DMS114 treated with DMSO at 0.1 percent for 48 hours (cell line): ENCODE measurements around the gene PROSER3.
A peak's percentile ranks its signal among the peaks of the same experiment; 100 is the strongest.

ENCODE experiments used
- DNase-seq: peaks from one replicate; lab custom pipeline; 2025; ENCODE audit not compliant: unreplicated experiment; lab: John Stamatoyannopoulos, UW

Gene PROSER3

DNA sequence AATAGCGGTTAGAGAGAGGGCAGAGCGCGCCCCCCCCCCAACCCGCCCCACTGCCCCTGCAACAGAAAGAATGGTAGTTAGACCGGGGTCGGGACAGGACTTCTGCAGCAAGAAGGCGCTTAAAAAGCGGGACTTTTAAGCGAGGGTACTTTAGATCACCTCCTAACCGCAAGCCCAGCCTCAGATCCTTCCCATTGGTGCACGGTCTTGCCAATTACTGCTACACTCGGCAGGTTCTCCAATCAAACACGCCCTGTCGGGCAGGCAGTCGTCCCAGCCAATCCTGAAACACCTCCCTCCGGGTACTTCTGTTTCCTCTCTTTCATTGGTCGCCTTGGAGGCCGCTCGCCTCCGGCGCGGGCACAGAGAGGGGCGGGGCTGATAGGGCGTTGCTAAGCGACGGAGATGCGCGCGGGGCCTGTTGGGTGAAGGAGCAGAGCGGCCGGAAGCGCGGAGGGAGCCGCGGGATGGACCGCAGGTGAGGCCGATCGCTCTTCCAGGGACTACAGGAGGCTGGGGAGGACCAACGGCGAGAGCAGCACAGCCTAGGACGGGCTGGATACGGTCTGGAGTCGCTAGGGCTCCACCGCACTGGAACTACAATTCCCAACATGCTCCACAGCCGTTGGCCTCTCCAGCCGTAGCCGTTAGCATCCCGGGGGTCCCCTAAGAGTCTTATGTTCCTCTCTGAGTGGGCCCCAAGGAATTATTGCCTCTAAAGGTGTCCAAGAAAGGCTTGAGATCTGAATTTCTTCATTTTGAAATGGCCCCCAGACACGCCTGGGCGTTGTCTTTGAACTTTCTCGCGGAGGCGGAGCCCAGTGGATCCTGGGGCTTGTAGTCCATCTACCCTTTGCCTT, at the start of gene PROSER3:
Gene PROSER3, plus strand, starts transcription at position 428 of the 860 bp plus-strand sequence. Its CDS starts 40 bp downstream, at position 468.
- DNase-seq = peak; percentile 99

DNA sequence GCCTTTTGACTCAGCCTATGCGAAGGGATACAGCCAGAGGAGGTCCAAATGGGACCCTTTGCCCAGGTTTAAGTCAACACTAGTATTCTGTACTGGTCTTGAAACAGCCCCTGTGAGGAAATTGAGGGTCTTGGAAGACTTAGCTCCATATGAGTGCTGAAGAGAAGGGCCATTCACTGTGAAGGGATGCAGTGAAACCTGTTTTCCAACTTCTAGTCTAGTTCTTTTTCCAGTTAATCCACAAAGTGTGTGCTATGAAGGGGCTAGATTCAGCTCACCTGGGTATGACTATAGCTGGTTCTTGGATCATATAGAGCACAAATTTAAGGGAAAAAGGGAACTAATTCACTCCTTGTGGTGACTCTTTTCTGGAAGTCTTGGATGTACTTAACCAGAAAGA, 49.6 kb upstream of the PROSER3 start:
- no peak for DNase-seq

DNA sequence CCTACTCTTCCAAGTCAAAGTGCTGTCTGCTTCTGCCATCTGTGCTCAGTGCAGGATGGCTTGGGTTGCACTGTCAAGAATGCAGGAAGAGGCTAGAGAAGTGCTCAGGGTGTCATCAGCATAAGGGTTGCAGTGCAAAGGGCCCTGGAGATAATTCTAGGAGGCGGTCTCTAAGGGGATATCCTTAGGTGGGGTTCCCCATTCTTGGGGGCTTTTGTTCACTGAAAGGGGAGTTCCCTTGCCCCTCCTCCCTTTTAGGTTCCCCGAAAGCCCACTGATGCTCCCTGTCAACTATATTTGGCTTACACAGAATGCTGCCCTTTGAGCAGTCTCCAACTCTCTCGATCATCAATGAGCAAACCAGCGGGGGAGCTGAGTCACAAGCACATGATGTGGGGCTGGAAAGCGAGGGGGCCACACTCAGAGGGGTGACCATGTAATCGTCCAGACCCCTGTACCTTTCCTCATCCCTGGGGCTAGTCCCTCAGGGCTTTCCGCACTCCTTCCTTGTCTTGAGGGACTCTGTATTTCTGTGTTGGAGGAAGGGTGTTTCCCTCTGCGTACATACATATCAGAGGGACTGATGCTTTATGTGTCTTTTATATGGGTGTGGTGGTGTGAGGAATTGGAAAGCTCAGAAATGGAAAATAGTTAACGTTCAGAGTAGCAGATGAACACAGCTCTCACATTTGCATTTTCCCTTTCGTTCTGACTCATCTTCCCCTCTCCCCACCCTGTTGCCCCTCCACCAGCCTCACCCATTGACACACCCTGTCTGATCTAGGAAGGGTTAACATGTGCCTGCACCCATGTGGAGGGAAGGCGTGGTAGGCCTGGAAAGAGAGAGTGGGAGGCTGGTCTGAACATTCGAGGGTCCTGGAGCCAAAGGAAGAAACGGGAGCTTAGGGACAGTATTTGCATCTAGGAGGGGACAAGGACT, 46.9 kb upstream of the PROSER3 start:
- no peak for DNase-seq

DNA sequence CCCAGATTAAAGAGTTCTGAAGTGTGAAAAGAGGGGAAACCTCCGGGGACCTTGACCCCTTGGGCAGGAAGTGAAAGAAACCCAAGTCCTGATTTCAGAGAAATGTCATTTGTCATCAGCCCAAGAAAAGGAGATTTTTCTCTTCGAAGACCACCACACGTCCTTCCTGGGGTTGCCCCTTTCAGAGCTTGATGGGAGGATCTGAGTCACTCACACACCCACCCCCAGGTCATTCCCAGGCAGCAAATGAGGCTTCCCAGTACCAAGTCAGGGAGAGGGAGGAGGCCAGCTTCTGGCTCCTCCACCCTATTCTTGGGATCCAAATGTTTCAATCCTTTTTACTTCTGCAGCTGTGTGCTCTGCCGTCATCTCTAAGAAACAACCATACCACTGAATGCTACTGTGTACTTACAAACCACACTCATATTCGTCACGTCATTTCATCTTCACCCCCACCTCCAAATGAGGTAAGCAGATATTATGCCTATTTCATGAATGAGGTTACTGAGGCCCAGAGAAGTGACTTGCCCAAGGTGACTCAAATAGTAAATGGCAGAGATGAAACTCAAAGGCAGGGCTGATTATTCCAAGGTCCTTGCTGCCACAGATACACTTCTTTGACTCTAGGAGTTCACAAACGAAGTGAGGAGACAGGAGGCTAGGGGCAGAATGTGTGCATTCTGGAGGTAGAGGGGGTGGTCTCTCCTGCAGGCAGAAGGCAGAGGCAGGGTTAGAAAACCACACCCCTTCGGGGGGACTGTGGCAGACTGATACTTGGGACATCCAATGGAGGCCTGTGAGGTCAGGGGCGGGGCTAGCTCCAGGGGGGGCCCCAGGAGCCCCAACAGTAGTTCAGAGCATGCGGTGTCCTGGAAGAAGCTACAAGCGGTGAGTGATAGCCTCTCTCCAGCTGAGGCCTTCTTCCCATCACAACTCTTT, 45.1 kb upstream of the PROSER3 start:
- DNase-seq = no peak

DNA sequence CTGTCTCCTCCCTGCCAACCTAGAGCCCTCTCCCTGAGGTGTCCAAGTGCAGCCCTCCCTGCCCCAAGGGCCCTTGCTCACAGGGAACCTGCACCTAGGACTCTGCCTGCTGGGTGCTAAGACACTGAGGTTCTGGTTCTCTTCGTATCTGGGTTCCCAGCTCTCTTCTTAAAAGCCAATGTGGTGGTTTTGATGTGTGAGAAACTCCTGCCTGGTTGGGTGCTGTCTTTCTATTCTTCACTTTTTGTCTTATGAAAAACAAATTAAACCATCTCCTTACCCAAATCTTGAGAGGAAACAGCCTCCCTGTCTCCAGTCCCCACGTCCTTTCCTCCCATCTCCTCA, 44.5 kb upstream of the PROSER3 start:
- no peak for DNase-seq

DNA sequence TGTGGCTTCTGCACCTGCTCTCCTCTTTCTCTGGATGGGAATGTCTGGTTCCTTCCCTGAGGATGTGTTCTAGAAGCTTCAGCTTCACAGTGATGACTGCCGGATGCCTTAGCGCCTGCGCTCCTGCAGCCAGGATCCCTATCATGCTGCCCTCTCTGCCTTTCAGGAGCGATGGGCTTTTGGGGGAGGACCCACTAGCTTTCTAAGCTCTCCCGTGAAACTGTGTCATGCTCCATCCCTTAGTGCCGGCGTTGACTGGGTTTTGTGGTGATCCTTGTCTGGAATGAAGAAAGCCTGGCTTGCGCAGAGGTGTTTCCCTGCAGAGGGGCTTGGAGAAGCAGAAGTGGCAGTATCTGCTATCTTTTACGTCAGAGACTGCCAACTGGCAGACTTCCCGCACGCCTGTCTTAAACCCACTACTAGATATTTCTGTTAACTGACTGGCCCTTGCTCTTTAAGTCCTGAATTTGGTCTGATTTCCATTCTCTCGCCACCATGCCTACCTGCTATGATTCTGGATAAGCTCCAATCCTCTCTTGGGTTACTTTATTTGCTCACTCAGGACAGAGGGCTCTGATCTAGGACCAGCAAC, 44.0 kb upstream of the PROSER3 start:
- no peak for DNase-seq

DNA sequence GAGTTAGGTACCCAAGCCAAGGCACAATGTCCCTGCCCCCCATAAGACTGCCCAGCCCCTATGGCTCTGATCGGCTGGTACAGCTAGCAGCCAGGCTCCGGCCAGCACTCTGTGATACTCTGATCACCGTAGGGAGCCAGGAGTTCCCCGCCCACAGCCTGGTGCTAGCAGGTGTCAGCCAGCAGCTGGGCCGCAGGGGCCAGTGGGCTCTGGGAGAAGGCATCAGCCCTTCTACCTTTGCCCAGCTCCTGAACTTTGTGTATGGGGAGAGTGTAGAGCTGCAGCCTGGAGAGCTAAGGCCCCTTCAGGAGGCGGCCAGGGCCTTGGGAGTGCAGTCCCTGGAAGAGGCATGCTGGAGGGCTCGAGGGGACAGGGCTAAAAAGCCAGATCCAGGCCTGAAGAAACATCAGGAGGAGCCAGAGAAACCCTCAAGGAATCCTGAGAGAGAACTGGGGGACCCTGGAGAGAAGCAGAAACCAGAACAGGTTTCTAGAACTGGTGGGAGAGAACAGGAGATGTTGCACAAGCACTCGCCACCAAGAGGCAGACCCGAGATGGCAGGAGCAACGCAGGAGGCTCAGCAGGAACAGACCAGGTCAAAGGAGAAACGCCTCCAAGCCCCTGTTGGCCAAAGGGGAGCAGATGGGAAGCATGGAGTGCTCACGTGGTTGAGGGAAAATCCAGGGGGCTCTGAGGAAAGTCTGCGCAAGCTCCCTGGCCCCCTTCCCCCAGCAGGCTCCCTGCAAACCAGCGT, 43.2 kb upstream of the PROSER3 start:
- no peak for DNase-seq

DNA sequence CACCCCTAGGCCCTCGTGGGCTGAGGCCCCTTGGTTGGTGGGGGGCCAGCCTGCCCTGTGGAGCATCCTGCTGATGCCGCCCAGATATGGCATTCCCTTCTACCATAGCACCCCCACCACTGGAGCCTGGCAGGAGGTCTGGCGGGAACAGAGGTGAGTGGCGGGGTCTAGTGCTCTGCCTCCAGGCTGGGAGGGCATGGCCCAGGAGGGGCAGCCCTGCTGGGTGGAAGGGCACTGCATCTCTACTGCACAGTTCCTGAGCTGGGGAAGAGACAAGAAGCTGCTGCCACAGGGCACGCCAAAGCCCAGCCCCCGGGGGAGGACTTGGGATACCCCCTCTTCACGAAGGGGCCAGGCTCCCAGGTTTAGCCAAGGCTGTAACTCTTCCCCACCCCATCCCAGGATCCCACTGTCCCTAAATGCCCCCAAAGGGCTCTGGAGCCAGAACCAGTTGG, 42.6 kb upstream of the PROSER3 start:
- no peak for DNase-seq

DNA sequence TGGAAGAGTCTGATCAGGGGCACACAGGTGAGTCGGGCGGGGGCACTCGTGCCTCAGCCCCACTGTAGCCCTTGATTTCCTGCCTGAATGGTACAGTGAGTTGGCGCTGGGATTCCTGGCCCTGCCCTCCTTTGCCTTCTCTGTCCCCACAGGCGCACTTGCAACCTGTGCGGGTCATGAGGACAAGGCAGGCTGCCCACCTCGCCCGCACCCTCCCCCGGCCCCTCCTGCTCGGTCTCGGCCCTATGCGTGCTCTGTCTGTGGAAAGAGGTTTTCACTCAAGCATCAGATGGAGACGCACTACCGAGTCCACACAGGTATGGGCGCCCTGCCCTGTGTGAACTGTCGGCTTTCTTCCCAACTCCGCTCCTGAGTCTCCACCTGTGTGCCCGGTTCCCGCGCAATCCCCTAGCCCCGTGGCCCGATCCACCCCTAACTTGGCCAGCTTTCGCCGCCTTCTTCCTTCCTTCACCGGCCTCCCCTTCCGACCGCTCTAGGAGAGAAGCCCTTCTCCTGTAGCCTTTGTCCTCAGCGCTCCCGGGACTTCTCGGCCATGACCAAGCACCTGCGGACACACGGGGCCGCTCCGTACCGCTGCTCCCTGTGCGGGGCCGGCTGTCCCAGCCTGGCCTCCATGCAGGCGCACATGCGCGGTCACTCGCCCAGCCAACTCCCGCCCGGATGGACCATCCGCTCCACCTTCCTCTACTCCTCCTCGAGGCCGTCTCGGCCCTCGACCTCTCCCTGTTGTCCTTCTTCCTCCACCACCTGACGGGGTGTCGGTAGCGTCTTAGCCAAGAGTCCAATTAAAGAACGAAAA, 41.8 kb upstream of the PROSER3 start:
- DNase-seq = no peak

DNA sequence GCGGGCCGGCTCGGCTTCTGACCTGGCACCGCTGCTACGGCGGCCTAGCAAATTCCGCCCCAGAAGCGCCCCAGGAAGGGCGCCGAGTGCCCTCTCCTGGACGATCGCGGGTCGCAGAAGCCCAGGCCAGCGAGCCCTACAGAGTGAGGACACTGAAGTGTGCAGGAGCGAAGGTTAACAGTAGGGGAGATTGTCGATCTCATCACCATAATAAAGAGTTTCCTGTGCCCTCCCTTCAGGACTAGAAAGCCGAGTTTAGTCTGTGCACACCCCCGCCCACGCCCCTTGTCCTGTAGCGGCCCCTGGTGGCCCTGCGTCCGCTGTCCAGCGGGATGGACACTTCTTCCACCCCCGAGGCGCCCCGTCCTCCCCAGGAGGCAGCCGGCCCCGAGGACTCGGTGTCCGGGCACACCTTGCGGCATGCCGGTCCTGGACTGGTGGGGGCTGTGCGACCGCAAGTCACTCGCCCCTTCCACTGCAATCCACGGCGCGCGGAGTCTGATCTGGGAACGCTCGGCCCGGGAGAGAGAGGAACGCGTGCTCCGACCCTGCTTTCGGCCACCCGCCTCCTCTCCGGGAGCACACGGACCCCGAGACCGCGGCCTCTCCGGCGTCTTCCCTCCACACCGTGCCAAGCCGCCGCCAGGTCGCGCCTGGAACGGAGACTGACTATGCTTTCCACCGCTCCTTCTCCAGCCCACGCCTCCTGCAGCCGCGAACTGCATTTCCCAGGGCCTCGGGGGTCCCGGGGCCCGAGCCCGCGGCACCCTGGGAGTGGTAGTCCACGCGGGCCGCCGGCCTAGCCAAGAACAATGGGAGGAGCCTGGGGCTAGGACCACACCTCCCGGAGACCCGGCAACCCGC, 40.9 kb upstream of the PROSER3 start:
- peak; percentile 65 for DNase-seq

DNA sequence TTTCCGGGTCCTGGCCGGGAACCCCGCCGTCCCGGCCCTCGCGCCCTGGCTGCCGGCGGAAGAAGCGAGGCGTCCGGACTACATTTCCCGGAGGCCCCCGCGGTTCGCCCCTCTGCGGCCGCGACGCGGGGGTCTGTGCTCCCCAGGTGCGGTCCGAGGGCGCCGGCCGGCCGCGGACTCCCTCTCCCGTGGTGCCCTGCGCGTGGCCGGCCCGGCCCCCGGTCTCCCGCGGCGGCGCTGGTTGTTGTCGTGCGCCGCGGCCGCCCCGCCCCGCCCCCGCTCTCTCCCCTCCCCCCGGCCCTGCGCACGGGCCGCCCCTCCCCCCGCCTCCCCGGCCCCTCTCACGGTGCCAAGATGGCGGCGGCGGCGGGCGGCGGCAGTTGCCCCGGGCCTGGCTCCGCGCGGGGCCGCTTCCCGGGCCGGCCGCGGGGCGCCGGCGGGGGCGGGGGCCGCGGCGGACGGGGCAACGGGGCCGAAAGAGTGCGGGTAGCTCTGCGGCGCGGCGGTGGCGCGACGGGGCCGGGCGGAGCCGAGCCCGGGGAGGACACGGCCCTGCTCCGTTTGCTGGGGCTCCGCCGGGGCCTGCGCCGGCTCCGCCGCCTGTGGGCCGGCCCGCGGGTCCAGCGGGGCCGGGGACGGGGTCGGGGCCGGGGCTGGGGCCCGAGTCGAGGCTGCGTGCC, 40.2 kb upstream of the PROSER3 start, which contains the start of gene KMT2B:
Gene KMT2B, plus strand, starts transcription at position 339 of the 680 bp plus-strand sequence. Its CDS starts 16 bp downstream, at position 355.
- DNase-seq = peak; percentile 91

DNA sequence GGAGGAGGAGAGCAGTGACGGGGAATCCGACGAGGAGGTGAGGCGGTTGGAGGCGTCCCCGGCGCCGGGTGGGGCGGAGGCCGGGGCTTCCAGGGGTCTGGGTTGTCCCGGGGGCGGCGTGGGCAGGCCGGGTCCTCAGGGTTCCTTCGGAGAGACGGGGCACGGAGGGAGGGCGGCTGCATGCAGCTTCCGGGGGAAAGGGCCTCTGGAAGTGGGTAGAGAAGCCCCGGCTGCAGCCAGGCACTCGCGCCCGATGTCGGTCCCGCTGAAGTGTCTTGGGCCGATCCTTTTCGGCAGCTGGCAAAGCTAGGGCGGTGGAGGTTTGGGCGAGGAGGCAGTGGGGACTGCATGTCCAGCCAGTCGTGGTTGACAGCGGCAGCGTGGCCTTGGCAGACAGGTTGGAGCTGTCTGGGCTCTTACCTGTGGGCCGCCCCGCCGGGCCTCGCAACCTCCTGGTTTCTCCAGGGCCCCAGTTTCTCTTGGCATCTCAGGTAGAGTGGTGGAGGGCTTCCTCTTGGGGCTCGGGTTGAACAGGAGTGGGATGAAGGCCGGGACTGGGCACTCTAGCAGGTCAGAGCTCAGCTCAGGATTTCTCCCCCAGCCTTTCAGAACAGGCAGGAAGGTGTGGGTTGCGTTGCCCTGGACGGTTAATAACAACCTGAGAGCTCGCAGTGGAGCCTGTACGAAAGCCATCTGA, 39.5 kb upstream of the PROSER3 start:
- DNase-seq = no peak

DNA sequence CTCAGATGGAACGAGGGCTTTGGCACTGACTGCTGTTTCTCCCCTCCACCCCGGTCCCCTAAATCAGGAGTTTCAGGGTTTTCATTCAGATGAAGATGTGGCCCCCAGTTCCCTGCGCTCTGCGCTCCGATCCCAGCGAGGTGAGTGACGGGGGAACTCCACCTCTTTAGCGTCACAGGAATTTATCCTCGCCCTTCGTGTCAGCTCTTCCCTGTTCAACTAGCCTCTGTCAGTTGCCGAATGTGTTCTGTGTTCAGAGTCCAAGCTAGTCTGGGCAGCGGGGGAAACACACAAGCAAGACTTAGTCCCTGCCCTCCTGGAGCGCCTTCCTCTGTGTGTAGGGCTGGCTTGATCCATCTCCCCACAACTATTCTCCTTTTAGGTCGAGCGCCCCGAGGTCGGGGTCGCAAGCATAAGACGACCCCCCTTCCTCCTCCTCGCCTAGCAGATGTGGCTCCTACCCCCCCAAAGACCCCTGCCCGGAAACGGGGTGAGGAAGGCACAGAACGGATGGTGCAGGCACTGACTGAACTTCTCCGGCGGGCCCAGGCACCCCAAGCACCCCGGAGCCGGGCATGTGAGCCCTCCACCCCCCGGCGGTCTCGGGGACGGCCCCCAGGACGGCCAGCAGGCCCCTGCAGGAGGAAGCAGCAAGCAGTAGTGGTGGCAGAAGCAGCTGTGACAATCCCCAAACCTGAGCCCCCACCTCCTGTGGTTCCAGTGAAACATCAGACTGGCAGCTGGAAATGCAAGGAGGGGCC, 38.4 kb upstream of the PROSER3 start:
- DNase-seq = no peak

DNA sequence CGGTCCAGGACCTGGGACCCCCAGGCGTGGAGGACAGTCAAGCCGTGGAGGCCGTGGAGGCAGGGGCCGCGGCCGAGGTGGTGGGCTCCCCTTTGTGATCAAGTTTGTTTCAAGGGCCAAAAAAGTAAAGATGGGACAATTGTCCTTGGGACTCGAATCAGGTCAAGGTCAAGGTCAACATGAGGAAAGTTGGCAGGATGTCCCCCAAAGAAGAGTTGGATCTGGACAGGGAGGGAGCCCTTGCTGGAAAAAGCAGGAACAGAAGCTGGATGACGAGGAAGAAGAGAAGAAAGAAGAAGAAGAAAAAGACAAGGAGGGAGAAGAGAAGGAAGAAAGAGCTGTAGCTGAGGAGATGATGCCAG, 37.8 kb upstream of the PROSER3 start:
- no peak for DNase-seq

DNA sequence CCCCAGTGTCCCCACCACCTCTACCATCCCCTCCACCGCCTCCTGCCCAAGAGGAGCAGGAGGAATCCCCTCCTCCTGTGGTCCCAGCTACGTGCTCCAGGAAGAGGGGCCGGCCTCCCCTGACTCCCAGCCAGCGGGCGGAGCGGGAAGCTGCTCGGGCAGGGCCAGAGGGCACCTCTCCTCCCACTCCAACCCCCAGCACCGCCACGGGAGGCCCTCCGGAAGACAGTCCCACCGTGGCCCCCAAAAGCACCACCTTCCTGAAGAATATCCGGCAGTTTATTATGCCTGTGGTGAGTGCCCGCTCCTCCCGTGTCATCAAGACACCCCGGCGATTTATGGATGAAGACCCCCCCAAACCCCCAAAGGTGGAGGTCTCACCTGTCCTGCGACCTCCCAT, 37.3 kb upstream of the PROSER3 start:
- DNase-seq = no peak

DNA sequence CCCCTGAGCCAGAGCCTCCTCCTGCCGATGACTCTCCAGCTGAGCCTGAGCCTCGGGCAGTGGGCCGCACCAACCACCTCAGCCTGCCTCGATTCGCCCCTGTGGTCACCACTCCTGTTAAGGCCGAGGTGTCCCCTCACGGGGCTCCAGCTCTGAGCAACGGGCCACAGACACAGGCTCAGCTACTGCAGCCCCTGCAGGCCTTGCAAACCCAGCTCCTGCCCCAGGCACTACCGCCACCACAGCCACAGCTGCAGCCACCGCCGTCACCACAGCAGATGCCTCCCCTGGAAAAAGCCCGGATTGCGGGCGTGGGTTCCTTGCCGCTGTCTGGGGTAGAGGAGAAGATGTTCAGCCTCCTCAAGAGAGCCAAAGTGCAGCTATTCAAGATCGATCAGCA, 36.6 kb upstream of the PROSER3 start:
- no peak for DNase-seq
